Kidney epithelial cell (primary cell): ENCODE data around the gene LRRC37B. TPM values are rescaled to one million over a fixed set of nuclear protein-coding genes. Genes with fewer than 3 reads are reported as not detected.

Source experiments
- DNase-seq: peaks from one replicate; pipeline ENCODE4 v3.0.0-alpha.2; 2010; ENCODE audit warnings: low read depth
- H3K27me3 ChIP-seq: 2 replicates; pipeline ENCODE4 v1.6.0; 2011; ENCODE audit warnings: low read length; ENCODE audit not compliant: control insufficient read depth, insufficient read depth
- H3K36me3 ChIP-seq: 2 replicates; pipeline ENCODE4 v1.5.1; 2011; ENCODE audit warnings: low read length; ENCODE audit not compliant: control insufficient read depth, insufficient read depth
- H3K4me3 ChIP-seq: 2 replicates; pipeline ENCODE4 v1.5.1; 2011; ENCODE audit warnings: low read depth, mild to moderate bottlenecking, control low read depth, low read length
- CTCF ChIP-seq: IDR thresholded peaks from 2 replicates; pipeline ENCODE4 v1.5.1; 2011; ENCODE audit warnings: mild to moderate bottlenecking, moderate library complexity, low read length, control low read depth, inconsistent platforms; ENCODE audit not compliant: insufficient read depth, poor library complexity, severe bottlenecking
- total RNA-seq: library from RNA; depleted of rRNA; stranded (reverse); fragments of >200 nt; gene quantifications from 2 replicates; pipeline ENCODE4 v1.2.3, GENCODE V29; 2015

The LRRC37B gene
- total RNA-seq, 1 donor from 2014 or later = 7.5 TPM

DNA sequence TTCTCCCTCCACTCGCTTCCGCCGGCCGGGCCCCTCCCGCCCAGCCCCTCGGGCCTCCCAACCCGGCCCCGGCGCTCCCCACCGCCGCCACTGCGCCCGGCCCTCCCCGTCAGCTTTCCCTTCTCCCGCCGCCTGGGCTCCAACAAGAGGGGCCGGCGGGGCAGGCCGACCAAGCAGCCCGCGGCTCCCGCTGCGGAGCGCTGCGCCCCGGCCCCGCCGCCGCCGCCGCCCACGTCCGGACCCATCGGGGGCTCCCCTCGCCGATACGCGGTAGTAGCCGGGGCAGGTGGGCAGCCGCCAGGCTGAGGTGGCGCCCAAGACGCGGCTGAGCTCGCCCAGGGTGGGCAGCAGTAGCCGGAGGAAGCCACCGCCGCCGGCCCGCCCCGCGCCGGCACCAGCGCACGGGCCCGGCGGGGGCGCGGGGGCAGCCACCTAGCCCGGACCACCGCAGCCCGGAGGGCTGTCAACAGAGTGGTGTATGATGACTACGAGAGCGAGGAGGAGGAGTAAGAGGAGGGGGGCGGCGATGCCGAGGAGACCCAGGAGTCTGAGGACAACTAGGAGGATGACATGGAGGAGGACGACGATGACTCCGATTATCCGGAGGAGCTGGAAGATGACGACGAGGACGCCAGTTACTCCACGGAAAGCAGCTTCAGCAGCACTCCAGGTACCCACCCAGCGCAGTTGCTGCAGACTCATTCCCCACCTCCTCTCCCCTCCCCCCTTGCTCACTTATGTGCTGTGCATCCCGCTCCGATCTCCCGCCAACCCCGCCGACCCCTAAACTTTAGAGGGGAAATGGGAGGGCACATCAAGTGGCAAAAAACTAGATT lies 498 bp downstream of the LRRC37B start:
- DNase-seq = no peak
- Histone ChIP-seq H3K27me3 (no peaks in the 10 kb centered on the region), H3K4me3 (peak overlapping the region; percentile 78), H3K36me3 (no peaks in the 10 kb centered on the region)
- TF ChIP-seq CTCF = no peak

- Histone ChIP-seq H3K4me3 (no peak overlapping the region), H3K27me3 (no peaks in the 10 kb centered on the region), H3K36me3 (no peaks in the 10 kb centered on the region)
- no peak for DNase-seq
- TF ChIP-seq CTCF = no peak
Observed at GRCh38 chr17:32009262-32009542, 2.0 kb downstream of the LRRC37B start.

DNA sequence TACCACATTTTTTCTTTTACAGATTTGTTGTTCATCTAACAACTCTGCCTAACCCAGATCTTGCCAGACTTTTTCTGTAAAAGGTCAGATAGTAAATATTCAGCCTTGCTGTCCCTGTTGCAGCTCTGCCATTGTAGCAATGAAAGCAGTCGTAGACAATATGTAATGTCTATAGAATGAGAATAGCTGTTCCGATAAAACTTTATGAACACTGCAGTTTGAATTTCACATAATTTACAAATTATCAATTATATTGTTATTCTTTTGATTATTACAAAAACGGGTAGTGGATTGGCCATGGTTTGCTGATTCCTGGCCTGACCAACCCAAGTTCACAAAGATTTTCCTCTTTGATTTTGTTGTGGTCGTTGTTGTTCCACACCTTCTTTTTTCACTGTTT lies 2.9 kb downstream of the LRRC37B start:
- DNase-seq = no peak
- Histone ChIP-seq H3K27me3 (no peaks in the 10 kb centered on the region), H3K36me3 (no peaks in the 10 kb centered on the region), H3K4me3 (no peak overlapping the region)
- TF ChIP-seq CTCF = no peak

DNA sequence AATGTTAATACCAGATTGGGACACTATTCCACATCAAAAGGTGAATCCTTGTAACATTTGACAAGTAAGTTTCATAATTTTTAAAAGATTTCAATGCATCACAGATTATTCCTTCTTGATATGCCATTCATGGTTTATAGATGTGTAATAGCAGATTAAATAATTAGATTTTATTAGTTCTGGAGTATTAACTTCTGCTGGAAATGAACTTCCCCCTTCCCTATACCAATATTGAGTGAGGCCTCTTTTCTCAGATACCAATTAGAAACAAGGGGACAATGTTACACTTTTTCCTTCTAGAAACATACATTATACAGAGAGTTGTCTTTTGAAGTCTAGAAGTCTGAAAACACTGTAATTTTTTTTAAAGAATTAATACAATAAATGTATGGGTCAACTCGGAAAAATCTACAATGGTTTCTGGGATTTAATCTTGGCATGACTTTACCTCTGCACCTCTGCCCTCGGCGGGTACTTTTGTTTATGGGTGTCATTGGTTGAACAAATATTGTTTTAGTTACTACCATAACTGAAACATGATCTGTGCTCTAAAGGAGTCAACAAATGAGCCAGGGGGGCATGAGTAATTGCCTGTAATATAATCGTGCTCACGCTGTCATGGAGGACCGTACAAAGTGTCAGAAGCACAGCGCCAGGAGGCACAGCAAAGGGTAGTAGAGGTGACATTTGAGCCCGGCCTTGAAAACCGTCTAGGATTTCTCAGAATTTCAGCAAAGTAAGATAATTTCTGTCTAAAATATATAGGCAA lies 8.2 kb downstream of the LRRC37B start:
- Histone ChIP-seq H3K27me3 (no peaks in the 10 kb centered on the region), H3K4me3 (no peak overlapping the region), H3K36me3 (no peaks in the 10 kb centered on the region)
- no peak for TF ChIP-seq CTCF
- DNase-seq = no peak

GRCh38 chr17:32016231-32016630 lies 9.0 kb downstream of the LRRC37B start:
- H3K27me3 ChIP-seq = no peaks in the 10 kb centered on the region
- no peak for TF ChIP-seq CTCF
- H3K36me3 ChIP-seq = no peaks in the 10 kb centered on the region
- DNase-seq = no peak
- no peak overlapping the region for H3K4me3 ChIP-seq
